ENCODE results near the gene HDHD2. TPM values are rescaled to one million over a fixed set of nuclear protein-coding genes. Genes with fewer than 3 reads are reported as not detected.
"Not testable (repeated sequence)": the region's sequence is repeated elsewhere in the genome, so short reads cannot be mapped to it uniquely, and the experiment has no call there.

HDHD2 gene
- total and polyA plus RNA-seq, 4 donors = 16.7 to 38.2 (median 30.1) TPM

DNA sequence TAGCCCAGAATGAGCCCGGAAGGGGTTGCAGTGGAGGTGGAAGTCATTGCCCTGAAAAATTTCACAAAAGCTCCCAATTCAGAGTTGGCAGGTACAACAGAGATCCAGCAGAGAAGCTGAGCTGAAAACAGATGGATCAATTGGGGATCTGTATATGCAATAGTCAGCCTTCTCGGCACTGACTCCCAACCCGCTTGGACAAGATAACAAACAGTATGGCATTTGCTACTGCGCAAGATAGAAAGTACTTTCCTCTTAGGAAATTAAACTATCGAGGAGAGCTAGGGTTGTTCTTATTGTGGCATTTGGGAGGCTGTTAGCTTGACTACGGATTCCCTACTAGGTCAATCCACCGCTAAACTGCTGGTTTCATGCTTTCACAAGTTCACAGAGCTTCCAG, 37.4 kb upstream of the HDHD2 start:
- Histone ChIP-seq H3K36me3 (ENCODE audit: control insufficient read depth in 4 of 4, insufficient read depth in 4 of 4, low read length in 4 of 4) (no peaks in the 10 kb centered on the region), H3K9me3 (ENCODE audit: control insufficient read depth in 4 of 4, insufficient read depth in 3 of 4, low read length in 3 of 4) (peaks cover 0 to 5% (median 0%) of the 10 kb centered on the region in 4 donors), H3K9ac (ENCODE audit: insufficient read depth in 1 of 2, low read length in 2 of 2) (no peak overlapping the region), H3K27ac (ENCODE audit: low read depth in 1 of 2, low read length in 1 of 2) (no peak overlapping the region), H3K27me3 (ENCODE audit: control insufficient read depth in 3 of 3, insufficient read depth in 3 of 3, low read length in 2 of 3) (peaks cover 0 to 4% (median 0%) of the 10 kb centered on the region in 3 donors), H3K4me3 (no peak overlapping the region), H3K4me1 (ENCODE audit: control insufficient read depth in 5 of 5, insufficient read depth in 5 of 5, low read length in 5 of 5) (peaks cover 0 to 1% (median 0%) of the 10 kb centered on the region in 5 donors)
- ATAC-seq (ENCODE audit: insufficient read depth, low FRiP score) = no peak
- TF ChIP-seq, protein P1, sequence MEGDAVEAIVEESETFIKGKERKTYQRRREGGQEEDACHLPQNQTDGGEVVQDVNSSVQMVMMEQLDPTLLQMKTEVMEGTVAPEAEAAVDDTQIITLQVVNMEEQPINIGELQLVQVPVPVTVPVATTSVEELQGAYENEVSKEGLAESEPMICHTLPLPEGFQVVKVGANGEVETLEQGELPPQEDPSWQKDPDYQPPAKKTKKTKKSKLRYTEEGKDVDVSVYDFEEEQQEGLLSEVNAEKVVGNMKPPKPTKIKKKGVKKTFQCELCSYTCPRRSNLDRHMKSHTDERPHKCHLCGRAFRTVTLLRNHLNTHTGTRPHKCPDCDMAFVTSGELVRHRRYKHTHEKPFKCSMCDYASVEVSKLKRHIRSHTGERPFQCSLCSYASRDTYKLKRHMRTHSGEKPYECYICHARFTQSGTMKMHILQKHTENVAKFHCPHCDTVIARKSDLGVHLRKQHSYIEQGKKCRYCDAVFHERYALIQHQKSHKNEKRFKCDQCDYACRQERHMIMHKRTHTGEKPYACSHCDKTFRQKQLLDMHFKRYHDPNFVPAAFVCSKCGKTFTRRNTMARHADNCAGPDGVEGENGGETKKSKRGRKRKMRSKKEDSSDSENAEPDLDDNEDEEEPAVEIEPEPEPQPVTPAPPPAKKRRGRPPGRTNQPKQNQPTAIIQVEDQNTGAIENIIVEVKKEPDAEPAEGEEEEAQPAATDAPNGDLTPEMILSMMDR (IDR thresholded peaks at IDR 0.05; ENCODE audit: control extremely low read depth, extremely low read depth) = no peak
- 84 to 89% methylated on average over 7 of the region's 7 CpGs for WGBS, 2 donors
- no peak for DNase-seq

DNA sequence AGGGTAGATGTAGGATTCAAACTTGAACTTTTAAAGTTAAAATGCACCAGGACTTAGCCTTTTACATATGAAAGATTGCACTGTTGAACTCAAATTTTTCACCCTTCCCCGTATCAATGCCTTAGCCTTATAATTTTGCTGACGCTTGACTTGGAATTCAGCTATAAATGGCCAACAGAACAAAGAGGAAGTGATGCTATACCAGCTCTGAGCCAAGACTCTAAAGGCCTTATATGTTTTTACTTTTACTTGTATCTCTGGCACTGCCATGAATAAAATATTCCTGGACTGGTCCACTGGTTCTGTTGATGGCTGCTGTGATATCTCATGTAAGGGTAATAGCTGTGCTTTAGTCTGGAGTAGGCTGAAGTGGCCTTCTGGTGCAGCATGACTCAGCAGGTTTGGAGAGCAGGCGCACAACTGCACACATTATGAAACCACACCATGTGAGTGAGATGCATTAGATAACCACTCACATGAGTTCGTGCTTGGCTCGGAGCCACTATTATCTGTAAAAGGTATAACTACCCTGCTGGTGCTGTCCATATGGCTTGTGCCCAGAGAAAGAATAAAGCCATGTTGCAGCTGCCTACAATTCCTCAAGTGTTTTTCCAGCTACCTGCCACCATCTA, 34.2 kb upstream of the HDHD2 start:
- Histone ChIP-seq H3K27ac (ENCODE audit: low read depth in 1 of 2, low read length in 1 of 2) (no peak overlapping the region), H3K4me1 (ENCODE audit: control insufficient read depth in 5 of 5, insufficient read depth in 5 of 5, low read length in 5 of 5) (peaks cover 0 to 4% (median 0%) of the 10 kb centered on the region in 5 donors), H3K36me3 (ENCODE audit: control insufficient read depth in 4 of 4, insufficient read depth in 4 of 4, low read length in 4 of 4) (no peaks in the 10 kb centered on the region), H3K4me3 (no peak overlapping the region), H3K27me3 (ENCODE audit: control insufficient read depth in 3 of 3, insufficient read depth in 3 of 3, low read length in 2 of 3) (peaks cover 0 to 4% (median 0%) of the 10 kb centered on the region in 3 donors), H3K9ac (ENCODE audit: insufficient read depth in 1 of 2, low read length in 2 of 2) (no peak overlapping the region), H3K9me3 (ENCODE audit: control insufficient read depth in 4 of 4, insufficient read depth in 3 of 4, low read length in 3 of 4) (peaks cover 0 to 5% (median 0%) of the 10 kb centered on the region in 4 donors)
- ATAC-seq (ENCODE audit: insufficient read depth, low FRiP score) (peak; percentile 66), DNase-seq (peak in 1 of 3 donors; percentile 17)
- TF ChIP-seq, protein P1 (IDR thresholded peaks at IDR 0.05; ENCODE audit: control extremely low read depth, extremely low read depth) = no peak
- WGBS, 2 donors = 64 to 83% methylated on average over 5 of the region's 5 CpGs

DNA sequence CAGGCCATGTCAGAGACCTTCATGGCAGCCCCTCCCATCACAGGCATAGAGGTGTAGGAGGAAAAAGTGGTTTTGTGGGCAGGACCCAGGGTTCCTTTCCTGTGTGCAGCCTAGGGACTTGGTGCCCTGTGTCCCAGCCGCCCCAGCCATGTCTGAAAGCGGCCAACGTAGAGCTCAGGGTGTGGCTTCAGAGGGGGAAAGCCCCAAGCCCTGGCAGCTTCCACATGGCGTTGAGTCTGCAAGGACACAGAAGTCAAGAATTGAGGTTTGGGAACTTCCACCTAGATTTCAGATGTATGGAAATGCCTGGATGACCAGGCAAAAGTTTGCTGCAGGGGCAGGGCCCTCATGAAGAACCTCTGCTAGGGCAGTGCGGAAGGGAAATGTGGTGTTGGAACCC, 31.9 kb upstream of the HDHD2 start:
- not testable (repeated sequence) for DNase-seq; H3K9ac ChIP-seq (ENCODE audit: insufficient read depth in 1 of 2, low read length in 2 of 2); H3K4me1 ChIP-seq (ENCODE audit: control insufficient read depth in 5 of 5, insufficient read depth in 5 of 5, low read length in 5 of 5); H3K9me3 ChIP-seq (ENCODE audit: control insufficient read depth in 4 of 4, insufficient read depth in 3 of 4, low read length in 3 of 4); H3K27me3 ChIP-seq (ENCODE audit: control insufficient read depth in 3 of 3, insufficient read depth in 3 of 3, low read length in 2 of 3); H3K36me3 ChIP-seq (ENCODE audit: control insufficient read depth in 4 of 4, insufficient read depth in 4 of 4, low read length in 4 of 4); H3K4me3 ChIP-seq; ATAC-seq (ENCODE audit: insufficient read depth, low FRiP score); H3K27ac ChIP-seq (ENCODE audit: low read depth in 1 of 2, low read length in 1 of 2)
- WGBS, 2 donors = 84 to 92% methylated on average over 5 of the region's 5 CpGs

DNA sequence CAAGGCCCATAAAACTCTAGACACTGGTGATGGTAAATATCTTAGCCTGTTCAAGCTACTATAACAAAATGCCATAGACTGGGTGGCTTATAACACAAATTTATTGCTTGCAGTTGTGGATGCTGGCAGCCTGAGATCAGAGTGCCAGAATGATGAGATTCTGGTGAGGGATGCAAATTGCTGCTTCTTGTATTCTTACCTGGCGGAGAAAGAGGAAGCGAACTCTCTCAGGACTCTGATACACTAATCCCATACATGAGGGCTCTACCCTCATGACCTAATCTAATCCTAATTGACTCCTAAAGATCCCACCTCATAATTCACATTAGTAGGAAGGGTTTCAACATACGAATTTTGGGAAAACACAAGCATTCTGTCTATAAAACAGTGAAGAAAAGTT, 30.5 kb upstream of the HDHD2 start:
- Histone ChIP-seq H3K4me1 (ENCODE audit: control insufficient read depth in 5 of 5, insufficient read depth in 5 of 5, low read length in 5 of 5) (peaks cover 0 to 4% (median 0%) of the 10 kb centered on the region in 5 donors), H3K27me3 (ENCODE audit: control insufficient read depth in 3 of 3, insufficient read depth in 3 of 3, low read length in 2 of 3) (no peaks in the 10 kb centered on the region), H3K36me3 (ENCODE audit: control insufficient read depth in 4 of 4, insufficient read depth in 4 of 4, low read length in 4 of 4) (no peaks in the 10 kb centered on the region), H3K9ac (ENCODE audit: insufficient read depth in 1 of 2, low read length in 2 of 2) (no peak overlapping the region), H3K9me3 (ENCODE audit: control insufficient read depth in 4 of 4, insufficient read depth in 3 of 4, low read length in 3 of 4) (peaks cover 0 to 5% (median 0%) of the 10 kb centered on the region in 4 donors), H3K27ac (ENCODE audit: low read depth in 1 of 2, low read length in 1 of 2) (no peak overlapping the region), H3K4me3 (no peak overlapping the region)
- 78 to 79% methylated on average over 3 of the region's 3 CpGs for WGBS, 2 donors
- DNase-seq = no peak
- no peak for ATAC-seq (ENCODE audit: insufficient read depth, low FRiP score)
- TF ChIP-seq, protein P1 (IDR thresholded peaks at IDR 0.05; ENCODE audit: control extremely low read depth, extremely low read depth) = no peak
